Endothelial cell of umbilical vein (primary cell): Measurements from ENCODE around the gene MYOF.

Experiments
- POLR2A ChIP-seq: IDR thresholded peaks from 2 replicates; pipeline ENCODE4 v1.6.1; 2012; ENCODE audit warnings: low read depth, mild to moderate bottlenecking, control low read depth, low read length
- TF ChIP-seq, protein P1 (sequence below): IDR thresholded peaks from 2 replicates; pipeline ENCODE4 v1.6.1; 2011; ENCODE audit not compliant: insufficient read depth, insufficient read length
- TF ChIP-seq, protein P2 (sequence below), 2 donors: IDR thresholded peaks; 1 replicate in 1 of 2; 2 replicates in 1 of 2; pipeline ENCODE4 v1.5.1; 2011; ENCODE audit warnings: low read length in 2 of 2, mild to moderate bottlenecking in 2 of 2, moderate library complexity in 2 of 2, control low read depth in 1 of 2, inconsistent platforms in 1 of 2, low read depth in 1 of 2; ENCODE audit not compliant: insufficient read depth in 1 of 2; ENCODE audit errors: extremely low read depth in 1 of 2

- TF ChIP-seq, protein P1, sequence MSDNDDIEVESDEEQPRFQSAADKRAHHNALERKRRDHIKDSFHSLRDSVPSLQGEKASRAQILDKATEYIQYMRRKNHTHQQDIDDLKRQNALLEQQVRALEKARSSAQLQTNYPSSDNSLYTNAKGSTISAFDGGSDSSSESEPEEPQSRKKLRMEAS, result no peak
- TF ChIP-seq, protein P2, sequence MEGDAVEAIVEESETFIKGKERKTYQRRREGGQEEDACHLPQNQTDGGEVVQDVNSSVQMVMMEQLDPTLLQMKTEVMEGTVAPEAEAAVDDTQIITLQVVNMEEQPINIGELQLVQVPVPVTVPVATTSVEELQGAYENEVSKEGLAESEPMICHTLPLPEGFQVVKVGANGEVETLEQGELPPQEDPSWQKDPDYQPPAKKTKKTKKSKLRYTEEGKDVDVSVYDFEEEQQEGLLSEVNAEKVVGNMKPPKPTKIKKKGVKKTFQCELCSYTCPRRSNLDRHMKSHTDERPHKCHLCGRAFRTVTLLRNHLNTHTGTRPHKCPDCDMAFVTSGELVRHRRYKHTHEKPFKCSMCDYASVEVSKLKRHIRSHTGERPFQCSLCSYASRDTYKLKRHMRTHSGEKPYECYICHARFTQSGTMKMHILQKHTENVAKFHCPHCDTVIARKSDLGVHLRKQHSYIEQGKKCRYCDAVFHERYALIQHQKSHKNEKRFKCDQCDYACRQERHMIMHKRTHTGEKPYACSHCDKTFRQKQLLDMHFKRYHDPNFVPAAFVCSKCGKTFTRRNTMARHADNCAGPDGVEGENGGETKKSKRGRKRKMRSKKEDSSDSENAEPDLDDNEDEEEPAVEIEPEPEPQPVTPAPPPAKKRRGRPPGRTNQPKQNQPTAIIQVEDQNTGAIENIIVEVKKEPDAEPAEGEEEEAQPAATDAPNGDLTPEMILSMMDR (IDR thresholded peaks at IDR 0.05; ENCODE audit: extremely low read depth in 1 of 2, insufficient read depth in 1 of 2, low read depth in 1 of 2, low read length in 2 of 2), result no peak
- no peak for TF ChIP-seq POLR2A
Observed at GRCh38 chr10:93452143-93452542, 30.0 kb downstream of the MYOF start.
